Vagina (tissue), 2 donors: ENCODE data around the gene ATP8A1. TPM values are rescaled to one million over a fixed set of nuclear protein-coding genes. Genes with fewer than 3 reads are reported as not detected.
A peak's percentile ranks its signal among the peaks of the same experiment; 100 is the strongest.
"Not testable (repeated sequence)": the region's sequence is repeated elsewhere in the genome, so short reads cannot be mapped to it uniquely, and the experiment has no call there.

Source experiments
- DNase-seq, 2 donors: peaks; one replicate each; pipeline ENCODE4 v3.0.0-alpha.2; 2017; ENCODE audit errors: extremely low spot score in 2 of 2
- H3K27ac ChIP-seq: fragments of 200-600 bp; sonication (generic); one replicate; pipeline ENCODE4 v1.5.1; 2019
- H3K27me3 ChIP-seq: fragments of 200-600 bp; sonication (generic); one replicate; pipeline ENCODE4 v1.5.1; 2019
- H3K36me3 ChIP-seq, 2 donors: fragments of 200-600 bp; sonication (generic); one replicate each; pipeline ENCODE4 v1.5.1; 2017 to 2019
- H3K4me1 ChIP-seq: fragments of 200-600 bp; sonication (generic); one replicate; pipeline ENCODE4 v1.5.1; 2019
- H3K4me3 ChIP-seq, 2 donors: fragments of 200-600 bp; sonication (generic); 1 replicate in 1 of 2; 2 replicates in 1 of 2; pipeline ENCODE4 v1.5.1; 2016 to 2019
- H3K9me3 ChIP-seq: fragments of 200-600 bp; sonication (generic); one replicate; pipeline ENCODE4 v1.5.1; 2019
- CTCF ChIP-seq, 3 experiments: fragments of 450-650 bp in 2 of 3; fragments of 200-600 bp in 1 of 3; sonication (generic) in 1 of 3; IDR thresholded peaks; one replicate each; pipeline ENCODE4 v1.5.1; 2017 to 2019; ENCODE audit warnings: antibody characterized with exemption in 3 of 3, mild to moderate bottlenecking in 2 of 3, moderate library complexity in 2 of 3
- POLR2A ChIP-seq, 2 donors: fragments of 450-650 bp; IDR thresholded peaks; one replicate each; pipeline ENCODE4 v1.6.1; 2017; ENCODE audit warnings: antibody characterized with exemption in 2 of 2, mild to moderate bottlenecking in 2 of 2, moderate library complexity in 2 of 2
- POLR2AphosphoS5 ChIP-seq, 2 donors: sonication (generic); formaldehyde crosslinking; IDR thresholded peaks; one replicate each; pipeline ENCODE4 v1.9.0; 2017; ENCODE audit warnings: antibody characterized with exemption in 2 of 2, mild to moderate bottlenecking in 2 of 2, low read depth in 1 of 2; ENCODE audit not compliant: insufficient read depth in 1 of 2
- intact Hi-C: fragments of 100-400 bp; cut with DNase I; formaldehyde crosslinking; loops from one replicate; pipeline ENCODE4 v1.15.1; 2023
- total RNA-seq: library from RNA; depleted of rRNA; stranded (reverse); fragments of >200 nt; gene quantifications from one replicate; pipeline ENCODE4 v1.2.3, GENCODE V29; 2016

Gene ATP8A1
- total RNA-seq, 1 donor from 2014 or later: 10.8 TPM

- H3K36me3 ChIP-seq: no peaks in the 10 kb centered on the region
- DNase-seq: no peak
- no peak for TF ChIP-seq POLR2AphosphoS5 (IDR thresholded peaks at IDR 0.05; ENCODE audit: insufficient read depth in 1 of 2, low read depth in 1 of 2)
- no peak for TF ChIP-seq POLR2A (IDR thresholded peaks at IDR 0.05)
- H3K27me3 ChIP-seq: no peaks in the 10 kb centered on the region
- H3K4me3 ChIP-seq: peak overlapping the region; percentile 90 to 93
- peaks cover 28% of the 10 kb centered on the region for H3K4me1 ChIP-seq
- H3K9me3 ChIP-seq: no peaks in the 10 kb centered on the region
- intact Hi-C loops: no loop called here
- H3K27ac ChIP-seq: peak overlapping the region; percentile 71
Observed at GRCh38 chr4:42655921-42656678, 805 bp downstream of the ATP8A1 start.

- DNase-seq: no peak
- H3K36me3 ChIP-seq: no peaks in the 10 kb centered on the region
- H3K27me3 ChIP-seq: no peaks in the 10 kb centered on the region
- peak overlapping the region in 1 of 2 donors; percentile 90 for H3K4me3 ChIP-seq
- H3K9me3 ChIP-seq: no peaks in the 10 kb centered on the region
- intact Hi-C loops: no loop called here
- TF ChIP-seq CTCF (IDR thresholded peaks at IDR 0.05) (no peak), POLR2A (IDR thresholded peaks at IDR 0.05) (no peak), POLR2AphosphoS5 (IDR thresholded peaks at IDR 0.05; ENCODE audit: insufficient read depth in 1 of 2, low read depth in 1 of 2) (no peak)
- peaks cover 28% of the 10 kb centered on the region for H3K4me1 ChIP-seq
- H3K27ac ChIP-seq: no peak overlapping the region
Observed at GRCh38 chr4:42655269-42655637, 1.7 kb downstream of the ATP8A1 start.

GRCh38 chr4:42654631-42655268 lies 2.2 kb downstream of the ATP8A1 start:
- Histone ChIP-seq H3K9me3 (no peaks in the 10 kb centered on the region), H3K36me3 (no peaks in the 10 kb centered on the region), H3K27me3 (no peaks in the 10 kb centered on the region), H3K4me3 (no peak overlapping the region), H3K27ac (no peak overlapping the region), H3K4me1 (peaks cover 28% of the 10 kb centered on the region)
- no peak for TF ChIP-seq POLR2AphosphoS5 (IDR thresholded peaks at IDR 0.05; ENCODE audit: insufficient read depth in 1 of 2, low read depth in 1 of 2)
- TF ChIP-seq CTCF (IDR thresholded peaks at IDR 0.05): no peak
- no peak for TF ChIP-seq POLR2A (IDR thresholded peaks at IDR 0.05)
- no peak for DNase-seq
- intact Hi-C loops: no loop called here

GRCh38 chr4:42653626-42654560 lies 3.0 kb downstream of the ATP8A1 start:
- TF ChIP-seq CTCF (IDR thresholded peaks at IDR 0.05): no peak
- no peak for TF ChIP-seq POLR2AphosphoS5 (IDR thresholded peaks at IDR 0.05; ENCODE audit: insufficient read depth in 1 of 2, low read depth in 1 of 2)
- H3K9me3 ChIP-seq: no peaks in the 10 kb centered on the region
- no peak for DNase-seq
- no peaks in the 10 kb centered on the region for H3K27me3 ChIP-seq
- no peak overlapping the region for H3K27ac ChIP-seq
- H3K4me1 ChIP-seq: peaks cover 28% of the 10 kb centered on the region
- H3K4me3 ChIP-seq: no peak overlapping the region
- no peaks in the 10 kb centered on the region for H3K36me3 ChIP-seq
- intact Hi-C loops: no loop called here

GRCh38 chr4:42652529-42653231 lies 4.2 kb downstream of the ATP8A1 start:
- intact Hi-C loops, H3K4me3 ChIP-seq, H3K27ac ChIP-seq, DNase-seq, H3K9me3 ChIP-seq, H3K27me3 ChIP-seq, H3K36me3 ChIP-seq: not testable (repeated sequence)
- H3K4me1 ChIP-seq: peaks cover 28% of the 10 kb centered on the region
